Brain microvascular endothelial cell (primary cell): ENCODE results near the gene CA5A.
A peak's percentile ranks its signal among the peaks of the same experiment; 100 is the strongest.

ENCODE experiments used
- DNase-seq: peaks from one replicate; pipeline ENCODE4 v3.0.0-alpha.2; 2020
- H3K27ac ChIP-seq: fragments of 250-450 bp; sonication (Bioruptor Pico); 2 replicates; pipeline ENCODE4 v1.5.1; 2020; ENCODE audit warnings: mild to moderate bottlenecking, moderate library complexity
- H3K27me3 ChIP-seq: fragments of 250-450 bp; sonication (Bioruptor Pico); replicated peaks from 2 replicates; pipeline ENCODE4 v1.5.1; 2020; ENCODE audit warnings: mild to moderate bottlenecking
- H3K36me3 ChIP-seq: fragments of 250-450 bp; sonication (Bioruptor Pico); replicated peaks from 2 replicates; pipeline ENCODE4 v1.5.1; 2020; ENCODE audit warnings: mild to moderate bottlenecking
- H3K4me3 ChIP-seq: 2 replicates; pipeline ENCODE4 v1.5.1; 2011; ENCODE audit warnings: low read depth, mild to moderate bottlenecking, control low read depth, low read length, moderate library complexity
- in situ Hi-C: cut with HindIII; loops from 2 replicates; pipeline ENCODE4 v1.10.0; 2017; ENCODE audit warnings: low sequenced_read_pairs, low pct_ligation_motif_present
- TF ChIP-seq, protein P1 (sequence below): IDR thresholded peaks from 2 replicates; pipeline ENCODE4 v1.5.1; 2011; ENCODE audit warnings: low read depth, mild to moderate bottlenecking, moderate library complexity, low read length, control low read depth, inconsistent platforms; ENCODE audit errors: missing control alignments

CA5A gene

GRCh38 chr16:87929986-87930385 lies 6.3 kb downstream of the CA5A start:
- Histone ChIP-seq H3K27ac (no peak overlapping the region), H3K27me3 (peaks cover 11% of the 10 kb centered on the region), H3K36me3 (no peaks in the 10 kb centered on the region), H3K4me3 (no peak overlapping the region)
- TF ChIP-seq, protein P1, sequence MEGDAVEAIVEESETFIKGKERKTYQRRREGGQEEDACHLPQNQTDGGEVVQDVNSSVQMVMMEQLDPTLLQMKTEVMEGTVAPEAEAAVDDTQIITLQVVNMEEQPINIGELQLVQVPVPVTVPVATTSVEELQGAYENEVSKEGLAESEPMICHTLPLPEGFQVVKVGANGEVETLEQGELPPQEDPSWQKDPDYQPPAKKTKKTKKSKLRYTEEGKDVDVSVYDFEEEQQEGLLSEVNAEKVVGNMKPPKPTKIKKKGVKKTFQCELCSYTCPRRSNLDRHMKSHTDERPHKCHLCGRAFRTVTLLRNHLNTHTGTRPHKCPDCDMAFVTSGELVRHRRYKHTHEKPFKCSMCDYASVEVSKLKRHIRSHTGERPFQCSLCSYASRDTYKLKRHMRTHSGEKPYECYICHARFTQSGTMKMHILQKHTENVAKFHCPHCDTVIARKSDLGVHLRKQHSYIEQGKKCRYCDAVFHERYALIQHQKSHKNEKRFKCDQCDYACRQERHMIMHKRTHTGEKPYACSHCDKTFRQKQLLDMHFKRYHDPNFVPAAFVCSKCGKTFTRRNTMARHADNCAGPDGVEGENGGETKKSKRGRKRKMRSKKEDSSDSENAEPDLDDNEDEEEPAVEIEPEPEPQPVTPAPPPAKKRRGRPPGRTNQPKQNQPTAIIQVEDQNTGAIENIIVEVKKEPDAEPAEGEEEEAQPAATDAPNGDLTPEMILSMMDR = no peak
- DNase-seq = no peak
- in situ Hi-C loops = no loop called here

DNA sequence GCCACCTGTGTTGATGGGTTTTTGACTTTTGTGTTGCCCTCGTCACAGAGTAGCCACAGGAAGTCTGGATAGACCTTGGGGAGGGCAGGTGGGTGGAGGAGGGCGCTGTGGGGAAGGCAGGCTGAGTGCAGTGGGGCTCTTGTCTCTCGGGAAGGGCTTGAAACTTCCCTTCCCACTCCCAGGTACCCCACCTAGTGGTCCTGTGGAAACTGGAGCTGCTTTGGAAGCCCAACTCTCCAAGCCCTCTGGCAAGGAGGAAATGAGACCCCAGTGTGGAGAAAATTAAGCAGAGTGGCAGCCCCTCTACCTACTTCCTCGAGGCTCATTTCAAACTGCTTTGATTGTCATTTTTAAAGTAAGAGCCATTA lies 9.2 kb downstream of the CA5A start:
- Histone ChIP-seq H3K27me3 (peaks cover 17% of the 10 kb centered on the region), H3K27ac (no peak overlapping the region), H3K36me3 (no peaks in the 10 kb centered on the region), H3K4me3 (no peak overlapping the region)
- TF ChIP-seq, protein P1 = peak; percentile 35
- DNase-seq = no peak
- in situ Hi-C loops = no loop called here

DNA sequence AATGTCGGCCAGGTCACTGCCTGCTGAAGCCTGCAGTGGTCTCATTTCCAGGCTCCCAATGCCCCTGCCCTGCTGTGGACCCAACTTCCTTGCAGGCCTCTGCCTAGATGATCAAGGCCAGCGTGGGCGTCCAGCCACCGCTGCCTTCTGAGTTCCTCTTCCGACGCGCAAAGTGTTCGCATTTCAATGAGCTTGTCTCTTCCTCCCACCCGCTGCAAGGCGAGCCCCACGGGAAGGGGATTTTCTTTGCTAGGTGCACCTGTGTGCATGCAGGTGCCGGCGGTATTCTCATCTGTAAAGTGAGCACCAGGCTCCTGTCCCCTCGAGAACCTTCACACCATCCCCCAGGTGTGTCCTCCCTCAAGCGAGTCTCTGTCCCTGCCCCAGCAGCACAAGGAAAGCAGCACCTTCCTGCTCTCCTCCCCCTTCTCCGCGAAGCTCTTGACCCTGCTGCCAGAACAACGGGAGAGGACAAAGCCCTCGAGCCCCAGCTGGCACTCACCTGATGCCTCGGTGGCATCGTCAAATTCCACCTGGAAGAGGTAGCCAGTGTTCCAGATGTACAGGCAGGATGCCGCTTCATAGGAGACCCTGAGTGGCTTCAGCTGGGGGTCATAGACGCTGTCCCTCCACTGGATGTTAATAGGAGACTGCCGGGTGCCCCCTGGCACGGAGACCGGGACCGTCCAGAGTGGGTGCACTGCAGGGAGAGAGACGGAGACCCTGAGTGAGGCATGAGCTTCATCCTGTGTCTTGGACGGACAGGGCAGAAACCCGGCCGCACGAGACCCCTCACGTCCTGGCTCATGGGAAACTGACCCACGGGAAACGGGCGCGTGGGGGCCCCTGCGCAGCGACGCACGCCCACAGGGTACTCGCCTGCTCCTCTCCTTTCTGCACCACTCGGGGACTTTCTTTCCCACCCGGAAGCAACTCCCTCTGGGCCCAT lies 9.8 kb downstream of the CA5A start:
- no peak for DNase-seq

DNA sequence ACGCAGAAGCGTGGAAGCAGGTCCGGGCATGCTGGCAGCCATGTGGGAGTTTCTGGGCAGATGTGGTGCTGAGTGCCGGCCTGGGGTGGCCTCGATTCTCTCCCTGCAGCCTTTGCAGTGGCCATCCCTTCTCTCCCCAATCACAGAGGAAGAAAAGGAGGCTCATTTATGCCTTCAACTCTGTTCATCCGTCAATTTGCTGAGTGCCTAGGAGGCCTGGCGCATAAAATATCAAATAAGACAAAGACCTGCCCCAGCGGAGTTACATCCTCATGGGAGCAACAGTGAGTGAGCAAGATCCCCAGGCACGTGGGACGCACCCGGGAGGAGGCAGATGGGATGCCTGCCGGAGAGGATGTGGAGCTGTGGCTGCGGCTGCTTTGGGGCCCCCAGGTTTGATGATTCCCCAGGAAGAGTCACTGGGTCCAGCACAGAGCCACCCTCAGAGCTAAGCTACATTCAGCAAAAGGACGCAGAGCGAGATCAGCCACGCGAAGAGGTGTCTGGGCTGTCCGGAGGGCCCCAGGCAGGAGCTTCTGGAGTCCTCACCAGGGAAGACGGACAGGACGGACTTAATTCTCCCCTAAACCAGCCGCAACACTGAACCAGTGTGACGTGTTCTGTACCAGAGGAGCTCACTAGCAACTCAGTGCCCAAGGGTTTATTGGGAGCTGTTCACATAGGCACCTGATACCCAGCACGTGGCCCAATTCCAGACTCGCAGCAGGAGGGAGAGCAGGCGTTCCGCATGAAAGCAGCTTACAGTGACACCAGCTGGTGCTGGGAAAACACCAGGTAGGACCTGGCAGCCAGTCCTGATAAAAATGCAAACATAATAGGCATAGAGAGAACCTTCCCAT lies 11.3 kb downstream of the CA5A start:
- in situ Hi-C loops = no loop called here
- Histone ChIP-seq H3K27ac (no peak overlapping the region), H3K36me3 (no peaks in the 10 kb centered on the region), H3K4me3 (no peak overlapping the region), H3K27me3 (peaks cover 17% of the 10 kb centered on the region)
- TF ChIP-seq, protein P1 = no peak
- no peak for DNase-seq

More for the DNA sequence above, 9.8 kb downstream of the CA5A start:
- Histone ChIP-seq H3K27me3 (peaks cover 17% of the 10 kb centered on the region), H3K36me3 (no peaks in the 10 kb centered on the region), H3K4me3 (no peak overlapping the region), H3K27ac (no peak overlapping the region)
- TF ChIP-seq, protein P1 = no peak
- in situ Hi-C loops = no loop called here

- DNase-seq = no peak
- TF ChIP-seq, protein P1 = no peak
- Histone ChIP-seq H3K36me3 (no peaks in the 10 kb centered on the region), H3K27me3 (peaks cover 17% of the 10 kb centered on the region), H3K27ac (no peak overlapping the region), H3K4me3 (no peak overlapping the region)
- in situ Hi-C loops = no loop called here
Observed at GRCh38 chr16:87924041-87924810, 12.1 kb downstream of the CA5A start.
